ENCODE data around the gene HS1BP3.

- TF ChIP-seq POLR2A (IDR thresholded peaks at IDR 0.05) (no peak), CTCF (IDR thresholded peaks at IDR 0.05) (no peak)
Observed at GRCh38 chr2:20664431-20665242, 13.7 kb upstream of the HS1BP3 start.
